Panc1 (cell line): Measurements from ENCODE around the gene UGT1A9. TPM values are rescaled to one million over a fixed set of nuclear protein-coding genes. Genes with fewer than 3 reads are reported as not detected.
A peak's percentile ranks its signal among the peaks of the same experiment; 100 is the strongest.

Experiments used
- ATAC-seq: fragments of 200-7000 bp; cut with Tn5 transposase; 2 replicates; pipeline ENCODE4 v1.9.1; 2020; ENCODE audit warnings: mild to moderate bottlenecking, moderate library complexity
- BruUV-seq: library from RNA; stranded (reverse); fragments of 400-500 nt; replicated peaks from 2 replicates; lab custom pipeline; 2021; lab: Mats Ljungman, UMichigan
- CTCF ChIA-PET: fragments of 300-600 bp; sonication (Branson Sonifier 250); formaldehyde crosslinking; loops from one replicate; lab custom pipeline; 2022; ENCODE audit warnings: antibody characterized with exemption; lab: Charles Lee
- POLR2A ChIA-PET: fragments of 300-600 bp; sonication (Branson Sonifier 250); formaldehyde crosslinking; loops from one replicate; lab custom pipeline; 2022; ENCODE audit warnings: antibody characterized with exemption; lab: Charles Lee
- DNase-seq: peaks from one replicate; pipeline ENCODE4 v3.0.0-alpha.2; 2010; ENCODE audit warnings: low read depth, low spot score
- H3K27ac ChIP-seq: 2 replicates; pipeline ENCODE4 v1.5.1; 2011; ENCODE audit warnings: mild to moderate bottlenecking, low read length, inconsistent platforms
- H3K27me3 ChIP-seq: fragments of 200-500 bp; sonication (Bioruptor generic); 2 replicates; pipeline ENCODE4 v1.6.0; 2014; ENCODE audit warnings: low read length, inconsistent platforms; ENCODE audit not compliant: control insufficient read depth, insufficient read depth
- H3K36me3 ChIP-seq: fragments of 200-500 bp; sonication (Bioruptor generic); 2 replicates; pipeline ENCODE4 v1.5.1; 2014; ENCODE audit warnings: inconsistent platforms, mild to moderate bottlenecking, low read length, moderate library complexity; ENCODE audit not compliant: control insufficient read depth, insufficient read depth
- H3K4me1 ChIP-seq: 2 replicates; pipeline ENCODE4 v1.5.1; 2011; ENCODE audit warnings: inconsistent platforms, mild to moderate bottlenecking, low read length, moderate library complexity; ENCODE audit not compliant: control insufficient read depth, insufficient read depth
- H3K4me3 ChIP-seq, 2 experiments: 2 replicates each; pipeline ENCODE4 v1.5.1; 2011 to 2012; ENCODE audit warnings: low read depth in 2 of 2, low read length in 2 of 2, mild to moderate bottlenecking in 2 of 2, inconsistent platforms in 1 of 2, moderate library complexity in 1 of 2
- H3K9me3 ChIP-seq: fragments of 200-500 bp; sonication (Bioruptor generic); 2 replicates; pipeline ENCODE4 v1.5.1; 2014; ENCODE audit warnings: low read depth, mild to moderate bottlenecking, inconsistent platforms, low read length, moderate library complexity; ENCODE audit not compliant: control insufficient read depth, insufficient read depth
- CTCF ChIP-seq: fragments of 450-650 bp; IDR thresholded peaks from 2 replicates; pipeline ENCODE4 v1.5.1; 2017; ENCODE audit warnings: mild to moderate bottlenecking
- POLR2AphosphoS5 ChIP-seq: IDR thresholded peaks from 2 replicates; pipeline ENCODE4 v1.6.1; 2012; ENCODE audit warnings: mild to moderate bottlenecking, low read depth, low read length, moderate library complexity
- REST ChIP-seq, 2 experiments: IDR thresholded peaks; 2 replicates each; pipeline ENCODE4 v1.6.1; 2011 to 2012; ENCODE audit warnings: low read depth in 2 of 2, control low read depth in 1 of 2, low read length in 1 of 2, mild to moderate bottlenecking in 1 of 2, moderate library complexity in 1 of 2; ENCODE audit not compliant: insufficient read depth in 1 of 2
- SIN3A ChIP-seq: IDR thresholded peaks from 2 replicates; pipeline ENCODE4 v1.6.1; 2012; ENCODE audit warnings: low read depth, mild to moderate bottlenecking, low read length, moderate library complexity, borderline replicate concordance; ENCODE audit not compliant: insufficient read depth
- TCF7L2 ChIP-seq: IDR thresholded peaks from 2 replicates; pipeline ENCODE4 v1.6.1; 2011; ENCODE audit warnings: mild to moderate bottlenecking, low read depth, low read length, inconsistent platforms
- in situ Hi-C: cut with HindIII; loops from 2 replicates; pipeline ENCODE4 v1.10.0; 2016; ENCODE audit warnings: low sequenced_read_pairs, low pct_unique_long_range_greater_than_20kb
- intact Hi-C: fragments of 100-400 bp; cut with micrococcal nuclease; formaldehyde crosslinking; loops from one replicate; pipeline ENCODE4 v1.10.0; 2022; ENCODE audit not compliant: unreplicated experiment
- total RNA-seq: library from RNA; stranded (reverse); gene quantifications from one replicate; pipeline ENCODE4 v1.2.1, GENCODE V29; 2021; ENCODE audit not compliant: unreplicated experiment

The UGT1A9 gene
- total RNA-seq, 1 experiment from 2014 or later, result not detected

GRCh38 chr2:233792720-233793119 lies 121.0 kb downstream of the UGT1A9 start:
- in situ Hi-C loops (no loop called here), intact Hi-C loops (no loop called here)
- ChIA-PET POLR2A (no interaction called here), CTCF (no interaction called here)
- H3K36me3 ChIP-seq, result no peaks in the 10 kb centered on the region
- H3K27me3 ChIP-seq, result no peaks in the 10 kb centered on the region
- H3K27ac ChIP-seq, result no peak overlapping the region
- no peak overlapping the region for H3K4me3 ChIP-seq
- ATAC-seq (no peak), DNase-seq (no peak)
- TF ChIP-seq REST (IDR thresholded peaks at IDR 0.05; ENCODE audit: insufficient read depth in 1 of 2, low read depth in 2 of 2, low read length in 1 of 2), result no peak
- TF ChIP-seq CTCF, result no peak
- TF ChIP-seq POLR2AphosphoS5, result no peak
- TF ChIP-seq TCF7L2, result no peak
- no peak for TF ChIP-seq SIN3A
- no peaks in the 10 kb centered on the region for H3K9me3 ChIP-seq
- no peaks in the 10 kb centered on the region for H3K4me1 ChIP-seq
- BruUV-seq, result no TSS peak

- ATAC-seq (0 out of 2 replicates have a peak, but pooled peaks have one; percentile 26), DNase-seq (no peak)
- ChIA-PET CTCF (no interaction called here), POLR2A (no interaction called here)
- no peaks in the 10 kb centered on the region for H3K36me3 ChIP-seq
- H3K9me3 ChIP-seq, result no peaks in the 10 kb centered on the region
- no peaks in the 10 kb centered on the region for H3K27me3 ChIP-seq
- no peaks in the 10 kb centered on the region for H3K4me1 ChIP-seq
- H3K4me3 ChIP-seq, result no peak overlapping the region
- intact Hi-C loops, result no loop called here
- in situ Hi-C loops, result no loop called here
- no peak overlapping the region for H3K27ac ChIP-seq
- TF ChIP-seq SIN3A (no peak), CTCF (no peak), REST (IDR thresholded peaks at IDR 0.05; ENCODE audit: insufficient read depth in 1 of 2, low read depth in 2 of 2, low read length in 1 of 2) (no peak), TCF7L2 (no peak), POLR2AphosphoS5 (no peak)
- no TSS peak for BruUV-seq
Observed at GRCh38 chr2:233793465-233794127, 121.9 kb downstream of the UGT1A9 start.
